ENCODE results near the gene ERC2. TPM values are rescaled to one million over a fixed set of nuclear protein-coding genes. Genes with fewer than 3 reads are reported as not detected.

The ERC2 gene
- total and polyA plus RNA-seq, 2 of the 8 experiments (the other 6 are each of a cell fraction or from before 2014, with no cell fraction given), result 16.4 to 22.8 TPM

- H3K27me3 ChIP-seq (replicated peaks in 1 of 4; ENCODE audit: control insufficient read depth in 3 of 4, extremely low read depth in 1 of 4, insufficient read depth in 3 of 4, low read length in 3 of 4), result peaks cover 0 to 1% (median 0%) of the 10 kb centered on the region in 4 experiments; a peak in 1 of 7 replicates
- no peak for DNase-seq (ENCODE audit: low read depth in 1 of 2, low spot score in 2 of 2)
- H4K5ac ChIP-seq (ENCODE audit: insufficient read length, low read depth, low read length), result no peak overlapping the region
- no peaks in the 10 kb centered on the region for H3K79me2 ChIP-seq (ENCODE audit: control insufficient read depth in 1 of 2, insufficient read depth in 2 of 2, low read length in 2 of 2)
- no peak overlapping the region for H4K91ac ChIP-seq (replicated peaks; ENCODE audit: insufficient read length, low read length)
- H3K23me2 ChIP-seq (ENCODE audit: low read depth, low read length), result no peaks in the 10 kb centered on the region
- no peak overlapping the region for H3K4me3 ChIP-seq (ENCODE audit: extremely low read depth in 1 of 4, insufficient read depth in 2 of 4, low read depth in 3 of 4, low read length in 4 of 4)
- no peak overlapping the region for H3K9ac ChIP-seq (replicated peaks in 1 of 4; ENCODE audit: extremely low read depth in 1 of 4, low read depth in 3 of 4, low read length in 3 of 4)
- H2BK12ac ChIP-seq (ENCODE audit: low read depth, low read length), result no peak overlapping the region
- no peaks in the 10 kb centered on the region for H4K20me1 ChIP-seq (replicated peaks in 1 of 2; ENCODE audit: control insufficient read depth in 1 of 2, insufficient read depth in 2 of 2, low read length in 2 of 2)
- FAIRE-seq, result no peak
- H2BK120ac ChIP-seq (replicated peaks; ENCODE audit: low read depth, low read length), result no peak overlapping the region
- ChIA-PET CTCF (ENCODE audit: partially characterized antibody) (interaction anchor here (1.1 kb wide), 1 partner anchor 122 kb away, joined by 5 read pairs; no protein-coding TSS in a partner anchor), POLR2A (ENCODE audit: partially characterized antibody) (no interaction called here)
- peaks cover 0 to 9% (median 7%) of the 10 kb centered on the region in 4 experiments; a peak in 3 of 7 replicates for H3K4me1 ChIP-seq (replicated peaks in 1 of 4; ENCODE audit: control insufficient read depth in 3 of 4, insufficient read depth in 4 of 4, low read length in 3 of 4)
- no peak overlapping the region for H3K14ac ChIP-seq (ENCODE audit: insufficient read length)
- H3K9me3 ChIP-seq (ENCODE audit: insufficient read depth in 2 of 2, low read depth in 1 of 2, low read length in 1 of 2), result no peaks in the 10 kb centered on the region
- H3K56ac ChIP-seq (replicated peaks; ENCODE audit: insufficient read length, low read depth, low read length), result no peak overlapping the region
- no peaks in the 10 kb centered on the region for H3K36me3 ChIP-seq (ENCODE audit: control insufficient read depth in 2 of 4, insufficient read depth in 4 of 4, low read length in 3 of 4)
- H2AK5ac ChIP-seq (ENCODE audit: low read depth, low read length), result no peak overlapping the region
- no peak overlapping the region for H2BK20ac ChIP-seq (ENCODE audit: low read length)
- H3K27ac ChIP-seq (ENCODE audit: low read depth, low read length), result no peak overlapping the region
- no peak overlapping the region for H2BK15ac ChIP-seq (ENCODE audit: low read length)
- no peak overlapping the region for H4K8ac ChIP-seq (ENCODE audit: extremely low read depth, insufficient read depth, low read length)
- no peak overlapping the region for H2AFZ ChIP-seq (ENCODE audit: low read length)
- no peaks in the 10 kb centered on the region for H3K79me1 ChIP-seq (ENCODE audit: low read depth, low read length)
- H3K23ac ChIP-seq (ENCODE audit: insufficient read length), result no peak overlapping the region
- H3K4me2 ChIP-seq (ENCODE audit: insufficient read depth in 1 of 2, low read depth in 2 of 2, low read length in 2 of 2), result no peak overlapping the region
- H3K18ac ChIP-seq (ENCODE audit: extremely low read depth, low read length), result no peak overlapping the region
- no peak overlapping the region for H3K4ac ChIP-seq (replicated peaks; ENCODE audit: insufficient read length, low read depth, low read length)
- H2BK5ac ChIP-seq (ENCODE audit: low read depth, low read length), result no peak overlapping the region
- WGBS, 2 experiments (ENCODE audit: extremely low coverage in 1 of 2, insufficient coverage in 1 of 2, insufficient read length in 1 of 2, insufficient replicate concordance in 2 of 2, low coverage in 1 of 2, low lambda C conversion rate in 2 of 2, missing lambda C conversion rate in 1 of 2), result 87% methylated on average over 2 of the region's 2 CpGs; no CpG with 5 or more reads in 1 of the 2 experiments
- TF ChIP-seq RBBP5 (IDR thresholded peaks at IDR 0.05; ENCODE audit: borderline replicate concordance, low read depth, low read length), result no peak
- TF ChIP-seq ZNF274 (IDR thresholded peaks at IDR 0.05; ENCODE audit: borderline replicate concordance, extremely low read depth, low read length), result no peak
- no peak for TF ChIP-seq SP4 (IDR thresholded peaks at IDR 0.05; ENCODE audit: low read length)
- no peak for TF ChIP-seq EZH2 (IDR thresholded peaks at IDR 0.05; ENCODE audit: low read depth, low read length, severe bottlenecking)
- TF ChIP-seq KDM5A (IDR thresholded peaks at IDR 0.05; ENCODE audit: low read length), result no peak
- TF ChIP-seq BCL11A (IDR thresholded peaks at IDR 0.05; ENCODE audit: low read depth in 2 of 2, low read length in 2 of 2), result no peak
- TF ChIP-seq JUN (IDR thresholded peaks at IDR 0.05; ENCODE audit: low read depth, low read length), result no peak
Measured at GRCh38 chr3:56130036-56130435, 338.2 kb downstream of the ERC2 start.

Measured in H1 (cell line).